Measurements from ENCODE around the gene AMER2.
"Not testable (repeated sequence)": the region's sequence is repeated elsewhere in the genome, so short reads cannot be mapped to it uniquely, and the experiment has no call there.

Gene AMER2

DNA sequence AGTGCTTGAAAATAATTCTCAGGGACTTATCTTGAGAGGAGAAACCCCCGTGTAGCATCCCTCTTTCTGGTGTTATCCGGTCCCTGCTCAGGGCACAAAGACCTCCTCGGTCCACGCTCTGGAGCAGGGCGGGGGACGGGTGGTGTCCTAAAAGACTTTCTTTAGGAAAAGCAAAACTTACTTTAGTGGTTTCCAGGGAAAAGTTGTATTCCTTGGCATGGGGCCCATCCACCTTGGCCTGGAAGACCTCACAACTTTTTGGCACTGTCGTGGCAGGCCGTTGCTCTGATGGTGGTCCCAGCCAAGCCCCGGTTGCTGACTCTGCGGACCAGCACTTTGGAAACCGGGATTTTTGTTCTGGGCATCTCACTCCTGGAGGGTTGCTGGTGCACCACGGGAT is 2.7 kb downstream of the AMER2 start:
- no peak for DNase-seq (ENCODE audit: low spot score)

GRCh38 chr13:25168790-25169189 is 3.3 kb downstream of the AMER2 start:
- TF ChIP-seq, protein P1, sequence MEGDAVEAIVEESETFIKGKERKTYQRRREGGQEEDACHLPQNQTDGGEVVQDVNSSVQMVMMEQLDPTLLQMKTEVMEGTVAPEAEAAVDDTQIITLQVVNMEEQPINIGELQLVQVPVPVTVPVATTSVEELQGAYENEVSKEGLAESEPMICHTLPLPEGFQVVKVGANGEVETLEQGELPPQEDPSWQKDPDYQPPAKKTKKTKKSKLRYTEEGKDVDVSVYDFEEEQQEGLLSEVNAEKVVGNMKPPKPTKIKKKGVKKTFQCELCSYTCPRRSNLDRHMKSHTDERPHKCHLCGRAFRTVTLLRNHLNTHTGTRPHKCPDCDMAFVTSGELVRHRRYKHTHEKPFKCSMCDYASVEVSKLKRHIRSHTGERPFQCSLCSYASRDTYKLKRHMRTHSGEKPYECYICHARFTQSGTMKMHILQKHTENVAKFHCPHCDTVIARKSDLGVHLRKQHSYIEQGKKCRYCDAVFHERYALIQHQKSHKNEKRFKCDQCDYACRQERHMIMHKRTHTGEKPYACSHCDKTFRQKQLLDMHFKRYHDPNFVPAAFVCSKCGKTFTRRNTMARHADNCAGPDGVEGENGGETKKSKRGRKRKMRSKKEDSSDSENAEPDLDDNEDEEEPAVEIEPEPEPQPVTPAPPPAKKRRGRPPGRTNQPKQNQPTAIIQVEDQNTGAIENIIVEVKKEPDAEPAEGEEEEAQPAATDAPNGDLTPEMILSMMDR (IDR thresholded peaks at IDR 0.05; ENCODE audit: extremely low read depth, missing control alignments): no peak
- DNase-seq (ENCODE audit: low spot score): no peak

More for the DNA sequence above, 2.7 kb downstream of the AMER2 start:
- TF ChIP-seq, protein P1 (IDR thresholded peaks at IDR 0.05; ENCODE audit: extremely low read depth, missing control alignments): no peak

DNA sequence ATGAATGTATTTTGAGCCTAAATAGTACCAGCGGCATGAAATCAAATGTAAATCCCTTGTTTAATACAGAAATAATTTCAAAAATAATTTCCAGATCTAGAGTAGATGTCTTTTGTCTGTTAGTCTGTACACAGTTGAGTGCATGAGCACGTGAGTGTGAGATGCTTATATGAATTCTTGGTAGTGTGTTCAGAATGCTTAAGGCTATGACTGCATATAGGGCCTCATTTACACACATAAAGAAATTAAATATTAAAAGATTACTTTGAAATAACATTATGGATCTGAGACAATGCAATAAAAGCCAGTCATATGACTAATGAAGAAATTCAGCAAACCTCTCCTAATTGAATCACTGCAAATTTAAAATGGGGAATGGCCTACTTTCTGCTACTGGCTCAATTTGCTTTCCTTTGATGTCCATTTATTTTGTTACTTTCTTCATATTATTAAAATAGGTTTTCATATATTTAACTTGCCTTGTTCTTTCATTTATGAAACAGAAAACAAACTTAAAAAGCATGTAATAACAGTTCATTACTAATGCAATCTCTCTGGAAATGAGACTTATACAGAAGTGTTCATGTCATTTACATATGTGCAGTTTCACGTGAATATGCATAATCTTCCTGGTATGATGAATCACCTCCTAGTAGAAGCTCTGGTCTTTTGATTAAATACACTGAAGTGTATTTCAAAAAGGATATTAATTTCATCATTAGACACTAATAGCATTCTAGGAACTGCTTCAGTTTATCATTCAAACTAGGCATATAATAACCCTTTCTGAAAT is 4.5 kb downstream of the AMER2 start:
- no peak for DNase-seq (ENCODE audit: low spot score)
- TF ChIP-seq, protein P1 (IDR thresholded peaks at IDR 0.05; ENCODE audit: extremely low read depth, missing control alignments): no peak

GRCh38 chr13:25166306-25166705 is 5.8 kb downstream of the AMER2 start:
- DNase-seq (ENCODE audit: low spot score): no peak
- TF ChIP-seq, protein P1 (IDR thresholded peaks at IDR 0.05; ENCODE audit: extremely low read depth, missing control alignments): no peak

DNA sequence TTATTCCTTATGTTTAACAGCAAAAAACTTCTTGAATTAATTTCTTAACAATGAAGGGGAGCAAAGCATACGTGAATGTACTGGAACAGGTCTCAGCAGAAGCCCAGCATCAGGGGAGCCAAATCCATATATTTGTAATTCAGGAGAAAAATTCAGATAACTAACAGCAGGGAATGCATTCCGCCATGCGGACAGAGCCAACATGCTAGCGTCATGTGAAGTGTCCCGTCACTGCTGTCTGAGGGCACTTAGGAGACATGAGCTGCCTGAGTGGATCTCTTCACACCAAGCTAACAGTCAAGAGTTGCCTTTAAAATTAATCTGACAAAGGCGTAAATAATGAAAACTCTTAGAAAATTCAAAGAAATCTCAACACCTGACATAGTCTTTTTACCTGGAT is 6.4 kb downstream of the AMER2 start:
- TF ChIP-seq, protein P1 (IDR thresholded peaks at IDR 0.05; ENCODE audit: extremely low read depth, missing control alignments): no peak

GRCh38 chr13:25165163-25165562 is 6.9 kb downstream of the AMER2 start:
- not testable (repeated sequence) for DNase-seq (ENCODE audit: low spot score)

More for the DNA sequence above, 6.4 kb downstream of the AMER2 start:
- no peak for DNase-seq (ENCODE audit: low spot score)

DNA sequence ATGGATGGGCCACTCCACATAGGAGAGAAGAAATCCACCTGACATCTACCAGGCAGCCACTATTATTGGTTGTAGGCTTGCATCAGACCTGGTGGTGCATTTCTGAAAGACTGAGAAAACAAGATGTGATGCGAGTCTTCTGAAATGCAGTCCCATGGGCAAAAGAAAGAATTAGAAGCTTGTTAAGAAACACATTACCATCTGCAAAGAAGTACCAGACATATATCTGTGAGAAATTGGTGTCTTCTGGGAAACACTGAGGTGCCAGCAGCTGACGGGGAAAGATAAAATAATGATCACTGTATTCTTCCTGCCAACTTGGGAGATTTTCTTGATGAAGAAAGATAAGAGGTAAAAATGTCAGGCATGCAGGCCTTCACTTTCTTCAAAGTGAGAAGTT is 14.4 kb downstream of the AMER2 start:
- no peak for DNase-seq (ENCODE audit: low spot score)
- TF ChIP-seq, protein P1 (IDR thresholded peaks at IDR 0.05; ENCODE audit: extremely low read depth, missing control alignments): no peak

DNA sequence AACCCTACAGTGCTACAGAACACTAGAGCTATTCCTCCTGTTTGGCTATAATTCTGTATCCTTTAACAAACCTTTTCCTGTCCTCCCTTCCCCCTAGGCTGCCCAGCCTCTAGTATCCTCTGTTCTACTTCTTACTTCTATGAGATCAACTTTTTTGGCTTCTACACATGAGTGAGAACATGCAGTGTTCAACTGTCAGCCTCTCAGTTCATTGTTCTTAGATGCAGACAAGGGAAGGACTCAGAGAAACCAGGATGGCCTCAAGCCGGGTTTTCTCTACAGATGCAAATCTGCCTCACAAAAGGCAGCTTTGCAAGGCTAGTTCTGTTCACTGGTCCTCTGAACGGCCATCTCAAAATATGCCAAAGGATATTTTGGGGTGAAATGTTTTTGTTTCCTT is 18.4 kb downstream of the AMER2 start:
- TF ChIP-seq, protein P1 (IDR thresholded peaks at IDR 0.05; ENCODE audit: extremely low read depth, missing control alignments): no peak
- DNase-seq (ENCODE audit: low spot score): no peak
